Liver (tissue), 3 donors: ENCODE measurements around the gene UBE2D3.

ENCODE experiments used
- EGR1 ChIP-seq, 2 donors: IDR thresholded peaks; 2 replicates each; pipeline ENCODE4 v1.6.1; 2016 to 2018; ENCODE audit warnings: antibody characterized with exemption in 2 of 2, low read depth in 2 of 2
- GABPA ChIP-seq, 2 donors: IDR thresholded peaks in 1 of 2; conservative IDR thresholded peaks in 1 of 2; 2 replicates each; pipeline ENCODE4 v1.6.1; 2016; ENCODE audit warnings: antibody characterized with exemption in 2 of 2, mild to moderate bottlenecking in 1 of 2, moderate library complexity in 1 of 2
- HNF4G ChIP-seq: IDR thresholded peaks from 2 replicates; pipeline ENCODE4 v1.6.1; 2016; ENCODE audit warnings: antibody characterized with exemption
- JUND ChIP-seq, 2 donors: IDR thresholded peaks; 2 replicates each; pipeline ENCODE4 v1.6.1; 2016; ENCODE audit warnings: antibody characterized with exemption in 2 of 2
- NR2F2 ChIP-seq: IDR thresholded peaks from 2 replicates; pipeline ENCODE4 v1.6.1; 2016; ENCODE audit warnings: antibody characterized with exemption
- RAD21 ChIP-seq, 2 donors: IDR thresholded peaks; 2 replicates each; pipeline ENCODE4 v1.6.1; 2016; ENCODE audit warnings: antibody characterized with exemption in 2 of 2, mild to moderate bottlenecking in 2 of 2
- TAF1 ChIP-seq: conservative IDR thresholded peaks from 2 replicates; pipeline ENCODE4 v1.6.1; 2016; ENCODE audit warnings: antibody characterized with exemption, mild to moderate bottlenecking
- YY1 ChIP-seq: IDR thresholded peaks from 2 replicates; pipeline ENCODE4 v1.6.1; 2016; ENCODE audit warnings: antibody characterized with exemption, mild to moderate bottlenecking
- TF ChIP-seq, protein P1 (sequence below): fragments of 150-350 bp; IDR thresholded peaks from 2 replicates; pipeline ENCODE4 v1.5.1; 2017; ENCODE audit warnings: improper control_type of control experiment, low read depth, low read length; ENCODE audit not compliant: missing input control
- TF ChIP-seq, protein P2 (sequence below): IDR thresholded peaks from 2 replicates; pipeline ENCODE4 v1.6.1; 2016; ENCODE audit warnings: antibody characterized with exemption, mild to moderate bottlenecking
- TF ChIP-seq, protein P3 (sequence below): IDR thresholded peaks from 2 replicates; pipeline ENCODE4 v1.6.1; 2016; ENCODE audit warnings: antibody characterized with exemption
- TF ChIP-seq, protein P4 (sequence below): IDR thresholded peaks from 2 replicates; pipeline ENCODE4 v1.6.1; 2016; ENCODE audit warnings: antibody characterized with exemption
- donor health status: healthy.
- donor health status: healthy.

DNA sequence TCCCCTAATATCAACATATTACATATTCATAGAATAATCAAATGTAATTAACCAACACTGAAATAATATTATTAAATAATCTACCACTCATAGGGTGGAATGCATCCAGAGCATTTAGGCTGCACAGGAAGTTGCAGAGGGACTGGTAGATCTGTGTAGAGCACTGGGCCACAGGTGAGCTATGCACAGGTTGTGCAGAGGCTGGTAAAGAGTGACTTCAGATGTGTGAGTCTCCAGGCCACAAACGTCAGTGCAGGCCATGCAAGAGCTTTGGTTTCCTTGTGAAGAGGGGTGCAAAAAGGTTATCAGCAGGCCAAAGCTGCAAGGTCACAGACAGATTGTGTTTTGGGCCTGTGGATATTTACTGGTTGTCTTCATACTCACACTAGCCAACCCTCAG, 41.1 kb downstream of the UBE2D3 start:
- TF ChIP-seq, protein P1, sequence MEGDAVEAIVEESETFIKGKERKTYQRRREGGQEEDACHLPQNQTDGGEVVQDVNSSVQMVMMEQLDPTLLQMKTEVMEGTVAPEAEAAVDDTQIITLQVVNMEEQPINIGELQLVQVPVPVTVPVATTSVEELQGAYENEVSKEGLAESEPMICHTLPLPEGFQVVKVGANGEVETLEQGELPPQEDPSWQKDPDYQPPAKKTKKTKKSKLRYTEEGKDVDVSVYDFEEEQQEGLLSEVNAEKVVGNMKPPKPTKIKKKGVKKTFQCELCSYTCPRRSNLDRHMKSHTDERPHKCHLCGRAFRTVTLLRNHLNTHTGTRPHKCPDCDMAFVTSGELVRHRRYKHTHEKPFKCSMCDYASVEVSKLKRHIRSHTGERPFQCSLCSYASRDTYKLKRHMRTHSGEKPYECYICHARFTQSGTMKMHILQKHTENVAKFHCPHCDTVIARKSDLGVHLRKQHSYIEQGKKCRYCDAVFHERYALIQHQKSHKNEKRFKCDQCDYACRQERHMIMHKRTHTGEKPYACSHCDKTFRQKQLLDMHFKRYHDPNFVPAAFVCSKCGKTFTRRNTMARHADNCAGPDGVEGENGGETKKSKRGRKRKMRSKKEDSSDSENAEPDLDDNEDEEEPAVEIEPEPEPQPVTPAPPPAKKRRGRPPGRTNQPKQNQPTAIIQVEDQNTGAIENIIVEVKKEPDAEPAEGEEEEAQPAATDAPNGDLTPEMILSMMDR = no peak
- TF ChIP-seq NR2F2 = no peak
- TF ChIP-seq, protein P2, sequence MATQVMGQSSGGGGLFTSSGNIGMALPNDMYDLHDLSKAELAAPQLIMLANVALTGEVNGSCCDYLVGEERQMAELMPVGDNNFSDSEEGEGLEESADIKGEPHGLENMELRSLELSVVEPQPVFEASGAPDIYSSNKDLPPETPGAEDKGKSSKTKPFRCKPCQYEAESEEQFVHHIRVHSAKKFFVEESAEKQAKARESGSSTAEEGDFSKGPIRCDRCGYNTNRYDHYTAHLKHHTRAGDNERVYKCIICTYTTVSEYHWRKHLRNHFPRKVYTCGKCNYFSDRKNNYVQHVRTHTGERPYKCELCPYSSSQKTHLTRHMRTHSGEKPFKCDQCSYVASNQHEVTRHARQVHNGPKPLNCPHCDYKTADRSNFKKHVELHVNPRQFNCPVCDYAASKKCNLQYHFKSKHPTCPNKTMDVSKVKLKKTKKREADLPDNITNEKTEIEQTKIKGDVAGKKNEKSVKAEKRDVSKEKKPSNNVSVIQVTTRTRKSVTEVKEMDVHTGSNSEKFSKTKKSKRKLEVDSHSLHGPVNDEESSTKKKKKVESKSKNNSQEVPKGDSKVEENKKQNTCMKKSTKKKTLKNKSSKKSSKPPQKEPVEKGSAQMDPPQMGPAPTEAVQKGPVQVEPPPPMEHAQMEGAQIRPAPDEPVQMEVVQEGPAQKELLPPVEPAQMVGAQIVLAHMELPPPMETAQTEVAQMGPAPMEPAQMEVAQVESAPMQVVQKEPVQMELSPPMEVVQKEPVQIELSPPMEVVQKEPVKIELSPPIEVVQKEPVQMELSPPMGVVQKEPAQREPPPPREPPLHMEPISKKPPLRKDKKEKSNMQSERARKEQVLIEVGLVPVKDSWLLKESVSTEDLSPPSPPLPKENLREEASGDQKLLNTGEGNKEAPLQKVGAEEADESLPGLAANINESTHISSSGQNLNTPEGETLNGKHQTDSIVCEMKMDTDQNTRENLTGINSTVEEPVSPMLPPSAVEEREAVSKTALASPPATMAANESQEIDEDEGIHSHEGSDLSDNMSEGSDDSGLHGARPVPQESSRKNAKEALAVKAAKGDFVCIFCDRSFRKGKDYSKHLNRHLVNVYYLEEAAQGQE = no peak
- TF ChIP-seq EGR1 (IDR thresholded peaks at IDR 0.05; ENCODE audit: low read depth in 2 of 2) = no peak
- TF ChIP-seq YY1 = no peak
- TF ChIP-seq, protein P3, sequence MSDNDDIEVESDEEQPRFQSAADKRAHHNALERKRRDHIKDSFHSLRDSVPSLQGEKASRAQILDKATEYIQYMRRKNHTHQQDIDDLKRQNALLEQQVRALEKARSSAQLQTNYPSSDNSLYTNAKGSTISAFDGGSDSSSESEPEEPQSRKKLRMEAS = no peak
- no peak for TF ChIP-seq JUND (IDR thresholded peaks at IDR 0.05)
- TF ChIP-seq HNF4G = no peak
- TF ChIP-seq GABPA (IDR thresholded peaks at IDR 0.05 in 1 of 2, conservative IDR thresholded peaks at IDR 0.05 in 1 of 2) = no peak
- TF ChIP-seq, protein P4, sequence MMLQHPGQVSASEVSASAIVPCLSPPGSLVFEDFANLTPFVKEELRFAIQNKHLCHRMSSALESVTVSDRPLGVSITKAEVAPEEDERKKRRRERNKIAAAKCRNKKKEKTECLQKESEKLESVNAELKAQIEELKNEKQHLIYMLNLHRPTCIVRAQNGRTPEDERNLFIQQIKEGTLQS = no peak
- no peak for TF ChIP-seq RAD21 (IDR thresholded peaks at IDR 0.05)
- no peak for TF ChIP-seq TAF1
